ENCODE measurements around the gene TMEM88.
"Not testable (repeated sequence)": the region's sequence is repeated elsewhere in the genome, so short reads cannot be mapped to it uniquely, and the experiment has no call there.

Gene TMEM88

DNA sequence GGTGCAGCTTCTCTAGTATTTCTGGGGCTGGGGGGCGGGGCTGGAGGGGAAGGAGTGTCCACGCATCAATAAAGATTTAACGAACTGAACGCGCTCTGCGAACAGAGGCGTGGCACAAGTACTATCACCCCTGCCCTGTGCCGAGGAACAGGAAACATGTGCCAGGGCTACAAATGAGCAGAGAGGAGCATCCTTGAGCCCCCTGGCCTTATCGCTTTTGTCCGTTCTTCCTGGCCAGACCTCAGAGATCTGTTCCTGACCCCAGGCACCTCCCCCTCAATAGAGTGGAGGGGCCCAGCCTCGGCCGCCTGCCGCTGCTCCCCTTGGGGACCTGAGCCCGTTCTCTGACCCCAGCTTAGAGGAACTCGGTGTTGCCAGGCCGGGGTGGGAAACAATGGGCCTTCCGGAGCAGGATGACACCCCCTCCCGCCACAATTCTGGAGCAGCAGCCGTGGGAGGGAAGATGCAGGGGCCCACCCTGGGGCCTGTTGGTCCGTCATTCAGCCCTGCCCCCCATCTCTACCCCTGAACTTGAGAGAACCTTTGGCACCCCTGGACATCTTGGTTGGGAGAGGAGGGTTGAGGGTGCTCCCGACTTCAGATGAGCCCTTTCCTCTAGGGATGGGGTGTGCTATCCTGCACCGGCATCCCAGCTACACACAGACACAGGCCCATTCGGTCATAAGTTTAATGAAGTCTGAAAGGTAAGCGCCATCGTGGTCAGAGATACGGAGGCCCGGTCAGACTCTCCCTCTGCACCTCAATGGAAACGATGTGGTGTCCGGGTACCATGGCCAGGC lies 1.3 kb downstream of the TMEM88 start:
- no peaks in the 10 kb centered on the region for H3K27me3 ChIP-seq
- peak overlapping the region; percentile 77 for H3K4me3 ChIP-seq
- H3K9ac ChIP-seq, result peak overlapping the region; percentile 97
- H3K27ac ChIP-seq, result peak overlapping the region; percentile 98
- H3K36me3 ChIP-seq, result peaks cover 64% of the 10 kb centered on the region
- peaks cover 33% of the 10 kb centered on the region for H4K20me1 ChIP-seq
- no peak for TF ChIP-seq Cebpa-rat (IDR thresholded peaks at IDR 0.05)
- H3K4me1 ChIP-seq, result peaks cover 48% of the 10 kb centered on the region
- H3K9me3 ChIP-seq, result no peaks in the 10 kb centered on the region
- H3K4me2 ChIP-seq, result peak overlapping the region; percentile 100

DNA sequence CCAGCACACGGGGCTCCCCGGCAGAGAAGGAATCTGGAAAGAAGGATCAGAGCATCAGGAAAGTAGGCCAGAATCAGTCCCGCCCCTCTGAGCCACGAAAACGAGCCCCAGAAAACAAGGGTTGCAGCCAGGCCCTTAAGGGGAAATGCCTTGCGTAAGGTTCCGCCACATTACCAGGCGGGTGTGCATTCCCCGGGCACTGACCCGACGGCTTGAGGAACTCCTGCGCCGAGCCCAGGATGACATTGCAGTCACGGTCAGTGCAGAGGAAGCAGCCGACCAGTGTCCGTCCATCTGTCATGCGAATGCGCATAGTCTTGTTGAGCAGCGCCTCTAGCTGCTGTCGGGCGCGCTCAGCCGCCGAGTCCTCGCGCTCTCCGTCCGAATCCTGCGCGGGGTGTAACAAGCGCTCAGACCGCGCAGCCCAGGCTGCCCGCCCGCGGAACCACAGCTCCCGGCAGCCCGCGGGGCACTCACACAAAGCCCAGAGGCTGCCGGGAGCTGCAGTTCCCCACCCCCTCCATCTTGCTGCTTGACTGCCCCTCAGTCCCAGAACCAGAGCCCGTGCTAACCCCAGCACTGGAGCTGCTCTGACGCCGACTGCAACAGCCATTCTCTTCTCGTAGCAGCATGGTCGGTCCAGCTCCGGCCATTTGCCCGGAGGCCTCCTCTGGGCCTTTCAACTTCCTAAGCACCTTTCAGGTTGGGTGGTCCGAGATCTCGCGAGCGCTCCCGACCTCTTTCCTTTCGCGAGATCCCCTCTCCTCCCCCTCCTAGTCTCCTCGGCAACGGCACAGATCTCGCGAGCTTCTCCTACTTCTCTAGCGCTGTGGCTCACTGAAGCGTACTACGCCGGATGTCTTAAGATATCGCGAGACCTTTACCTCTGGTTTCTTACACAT lies 2.2 kb downstream of the TMEM88 start, which contains the start of gene NAA38:
TSS of gene NAA38 (minus strand) at position 749 of the 902 bp plus-strand sequence. CDS start at position 653, 96 bp downstream.
- TF ChIP-seq Cebpa-rat (IDR thresholded peaks at IDR 0.05), result no peak; the same call in 1 of the 2 replicates
- Histone ChIP-seq H3K9me3 (no peaks in the 10 kb centered on the region), H3K9ac (peak within 1 kb of the TSS; percentile 97), H3K27me3 (no peaks in the 10 kb centered on the region), H3K4me3 (peak within 1 kb of the TSS; percentile 77), H3K27ac (peak within 1 kb of the TSS; percentile 98), H3K36me3 (peaks cover 64% of the 10 kb centered on the region), H4K20me1 (peaks cover 25% of the 10 kb centered on the region), H3K4me2 (peak within 1 kb of the TSS; percentile 100), H3K4me1 (peaks cover 40% of the 10 kb centered on the region)

DNA sequence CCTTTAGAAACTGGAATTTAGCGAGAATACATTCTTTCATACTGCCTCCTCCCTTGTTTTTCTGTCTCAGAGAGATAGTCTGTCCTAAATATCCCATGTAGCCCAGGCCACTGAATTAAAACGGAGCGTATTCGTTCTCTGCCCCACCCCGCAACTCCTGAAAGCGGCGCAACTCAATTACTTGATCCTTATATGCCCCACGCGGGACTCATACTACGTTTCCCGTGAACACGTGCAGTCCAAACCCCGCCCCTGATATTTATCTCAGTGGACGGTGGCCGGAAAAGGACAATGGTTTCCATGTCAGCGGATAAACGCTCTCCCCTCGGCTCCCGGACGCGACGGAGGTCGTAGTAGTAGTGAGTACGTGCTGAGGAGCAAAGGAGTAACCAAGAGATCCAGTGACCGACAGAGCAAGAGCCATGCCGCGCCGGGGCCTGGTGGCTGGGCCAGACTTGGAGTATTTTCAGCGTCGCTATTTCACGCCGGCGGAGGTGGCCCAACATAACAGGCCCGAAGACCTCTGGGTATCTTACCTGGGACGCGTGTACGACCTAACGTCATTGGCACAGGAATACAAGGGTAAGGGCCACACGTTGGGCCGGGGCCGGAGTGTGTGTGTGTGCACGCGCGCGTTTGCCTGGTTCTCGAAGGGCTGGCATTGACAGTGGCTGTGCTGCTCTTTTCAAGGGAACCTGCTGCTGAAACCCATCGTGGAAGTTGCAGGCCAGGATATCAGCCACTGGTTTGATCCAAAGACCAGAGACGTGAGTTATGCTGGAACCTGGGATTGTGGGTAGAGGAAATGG lies 3.1 kb downstream of the TMEM88 start, which contains the start of gene CYB5D1:
TSS of gene CYB5D1 (plus strand) at position 291 of the 809 bp plus-strand sequence. CDS start at position 423, 132 bp downstream.
- Histone ChIP-seq H3K36me3 (peaks cover 56% of the 10 kb centered on the region), H3K4me1 (peaks cover 34% of the 10 kb centered on the region), H3K9ac (peak within 1 kb of the TSS; percentile 97), H3K27ac (peak within 1 kb of the TSS; percentile 98), H3K9me3 (no peaks in the 10 kb centered on the region), H3K4me3 (peak within 1 kb of the TSS; percentile 77), H4K20me1 (peaks cover 16% of the 10 kb centered on the region), H3K4me2 (peak within 1 kb of the TSS; percentile 100), H3K27me3 (no peaks in the 10 kb centered on the region)
- TF ChIP-seq Cebpa-rat (IDR thresholded peaks at IDR 0.05), result no peak

DNA sequence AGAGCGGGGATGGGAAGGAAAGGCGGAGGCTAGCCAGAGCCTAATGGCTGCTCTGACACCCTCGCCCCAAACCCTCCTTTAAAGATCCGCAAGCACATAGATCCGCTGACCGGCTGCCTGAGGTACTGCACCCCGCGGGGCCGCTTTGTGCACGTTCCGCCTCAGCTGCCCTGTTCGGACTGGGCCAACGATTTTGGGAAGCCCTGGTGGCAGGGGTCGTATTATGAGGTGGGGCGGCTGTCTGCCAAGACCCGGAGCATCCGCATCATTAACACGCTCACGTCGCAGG lies 3.6 kb downstream of the TMEM88 start:
- peak overlapping the region; percentile 100 for H3K4me2 ChIP-seq
- H3K36me3 ChIP-seq, result peaks cover 55% of the 10 kb centered on the region
- no peaks in the 10 kb centered on the region for H3K27me3 ChIP-seq
- H3K4me1 ChIP-seq, result peaks cover 34% of the 10 kb centered on the region
- peaks cover 16% of the 10 kb centered on the region for H4K20me1 ChIP-seq
- peak overlapping the region; percentile 98 for H3K27ac ChIP-seq
- TF ChIP-seq Cebpa-rat (IDR thresholded peaks at IDR 0.05), result no peak
- peak overlapping the region; percentile 77 for H3K4me3 ChIP-seq
- H3K9me3 ChIP-seq, result no peaks in the 10 kb centered on the region
- peak overlapping the region; percentile 97 for H3K9ac ChIP-seq

DNA sequence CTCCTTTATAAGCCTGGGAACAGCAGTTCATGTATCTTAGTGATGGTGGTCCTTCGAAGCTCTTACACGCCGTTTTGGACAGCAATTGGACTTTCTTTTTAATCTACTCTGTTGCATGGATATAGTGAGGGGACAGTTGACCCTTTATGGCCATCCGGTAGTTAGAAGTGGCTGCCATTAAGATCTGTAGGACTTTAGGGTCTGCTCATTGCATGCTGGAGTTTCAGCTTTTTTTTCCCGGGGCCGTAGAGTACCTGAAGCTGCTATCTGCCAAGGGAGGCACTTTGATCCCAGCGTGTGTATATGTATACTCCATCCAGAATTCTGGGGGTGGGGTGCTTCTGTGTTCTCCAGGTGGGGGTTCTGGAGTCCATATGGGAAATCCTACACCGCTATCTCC lies 4.2 kb downstream of the TMEM88 start:
- peak overlapping the region; percentile 98; the same call in 1 of the 2 replicates for H3K27ac ChIP-seq
- peaks cover 12% of the 10 kb centered on the region; the same call in 1 of the 2 replicates for H4K20me1 ChIP-seq
- H3K9ac ChIP-seq, result peak overlapping the region; percentile 97
- TF ChIP-seq Cebpa-rat (IDR thresholded peaks at IDR 0.05), result no peak
- H3K4me1 ChIP-seq, result peaks cover 34% of the 10 kb centered on the region
- H3K27me3 ChIP-seq, result no peaks in the 10 kb centered on the region
- no peak overlapping the region for H3K4me3 ChIP-seq
- peak overlapping the region; percentile 100 for H3K4me2 ChIP-seq
- no peaks in the 10 kb centered on the region for H3K9me3 ChIP-seq
- peaks cover 54% of the 10 kb centered on the region for H3K36me3 ChIP-seq

GRCh38 chr17:7862692-7863437 lies 8.0 kb downstream of the TMEM88 start:
- H3K4me3 ChIP-seq, result no peak overlapping the region
- no peak overlapping the region for H3K4me2 ChIP-seq
- peaks cover 23% of the 10 kb centered on the region for H3K4me1 ChIP-seq
- H4K20me1 ChIP-seq, result 0 out of 2 replicates have a peak, but pooled peaks cover 5% of the 10 kb centered on the region
- no peaks in the 10 kb centered on the region for H3K27me3 ChIP-seq
- no peak overlapping the region for H3K9ac ChIP-seq
- no peak overlapping the region for H3K27ac ChIP-seq
- no peak for TF ChIP-seq Cebpa-rat (IDR thresholded peaks at IDR 0.05)
- H3K9me3 ChIP-seq, result no peaks in the 10 kb centered on the region
- H3K36me3 ChIP-seq, result peaks cover 62% of the 10 kb centered on the region

- not testable (repeated sequence) for H3K4me3 ChIP-seq, H3K27ac ChIP-seq, H3K4me2 ChIP-seq, H3K9me3 ChIP-seq, H3K27me3 ChIP-seq, H4K20me1 ChIP-seq
- H3K4me1 ChIP-seq, result peaks cover 23% of the 10 kb centered on the region
- H3K36me3 ChIP-seq, result peaks cover 59% of the 10 kb centered on the region
- peak overlapping the region; percentile 26; the same call in 1 of the 2 replicates for H3K9ac ChIP-seq
Measured at GRCh38 chr17:7864384-7864783, 9.5 kb downstream of the TMEM88 start.

DNA sequence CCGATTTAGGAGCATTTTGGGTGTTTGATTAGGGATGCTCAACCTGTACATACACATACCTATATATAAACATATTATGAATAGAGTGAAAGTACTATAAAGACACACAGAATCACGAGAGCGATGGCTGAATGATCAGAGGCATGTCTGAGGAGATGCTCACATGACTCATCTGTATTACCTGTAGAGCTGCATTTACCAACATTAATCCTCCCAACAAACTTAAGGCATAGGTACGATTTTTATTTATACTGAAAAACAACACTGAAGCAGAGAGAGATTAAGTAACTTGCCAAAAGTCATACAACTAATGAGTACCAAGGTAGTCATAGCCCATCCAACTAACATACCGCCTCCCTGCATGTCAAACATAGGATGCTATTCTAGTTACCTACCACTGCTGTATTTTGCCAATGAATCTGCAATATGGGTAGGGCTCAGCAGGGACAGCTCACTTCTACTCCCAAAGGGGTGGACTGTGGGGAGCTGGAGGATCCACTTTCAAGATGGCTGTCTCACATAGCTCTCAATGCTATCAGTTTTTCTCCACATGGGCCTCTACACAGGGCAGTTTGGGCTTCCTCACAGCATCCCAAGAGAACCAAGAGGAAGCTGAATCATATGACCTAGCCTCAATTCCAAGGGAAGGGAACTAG lies 10.3 kb downstream of the TMEM88 start:
- Histone ChIP-seq H3K4me3 (no peak overlapping the region), H3K4me2 (no peak overlapping the region)
- no peak for TF ChIP-seq Cebpa-rat (IDR thresholded peaks at IDR 0.05)

More for the DNA sequence above, 10.3 kb downstream of the TMEM88 start:
- no peak overlapping the region for H3K27ac ChIP-seq
- H3K27me3 ChIP-seq, result no peaks in the 10 kb centered on the region
- peaks cover 27% of the 10 kb centered on the region for H3K4me1 ChIP-seq
- no peaks in the 10 kb centered on the region for H3K9me3 ChIP-seq
- no peak overlapping the region for H3K9ac ChIP-seq
- H3K36me3 ChIP-seq, result peaks cover 51% of the 10 kb centered on the region
- 0 out of 2 replicates have a peak, but pooled peaks cover 5% of the 10 kb centered on the region for H4K20me1 ChIP-seq
